ENCODE results near the gene USF3.

Gene USF3, protein sequence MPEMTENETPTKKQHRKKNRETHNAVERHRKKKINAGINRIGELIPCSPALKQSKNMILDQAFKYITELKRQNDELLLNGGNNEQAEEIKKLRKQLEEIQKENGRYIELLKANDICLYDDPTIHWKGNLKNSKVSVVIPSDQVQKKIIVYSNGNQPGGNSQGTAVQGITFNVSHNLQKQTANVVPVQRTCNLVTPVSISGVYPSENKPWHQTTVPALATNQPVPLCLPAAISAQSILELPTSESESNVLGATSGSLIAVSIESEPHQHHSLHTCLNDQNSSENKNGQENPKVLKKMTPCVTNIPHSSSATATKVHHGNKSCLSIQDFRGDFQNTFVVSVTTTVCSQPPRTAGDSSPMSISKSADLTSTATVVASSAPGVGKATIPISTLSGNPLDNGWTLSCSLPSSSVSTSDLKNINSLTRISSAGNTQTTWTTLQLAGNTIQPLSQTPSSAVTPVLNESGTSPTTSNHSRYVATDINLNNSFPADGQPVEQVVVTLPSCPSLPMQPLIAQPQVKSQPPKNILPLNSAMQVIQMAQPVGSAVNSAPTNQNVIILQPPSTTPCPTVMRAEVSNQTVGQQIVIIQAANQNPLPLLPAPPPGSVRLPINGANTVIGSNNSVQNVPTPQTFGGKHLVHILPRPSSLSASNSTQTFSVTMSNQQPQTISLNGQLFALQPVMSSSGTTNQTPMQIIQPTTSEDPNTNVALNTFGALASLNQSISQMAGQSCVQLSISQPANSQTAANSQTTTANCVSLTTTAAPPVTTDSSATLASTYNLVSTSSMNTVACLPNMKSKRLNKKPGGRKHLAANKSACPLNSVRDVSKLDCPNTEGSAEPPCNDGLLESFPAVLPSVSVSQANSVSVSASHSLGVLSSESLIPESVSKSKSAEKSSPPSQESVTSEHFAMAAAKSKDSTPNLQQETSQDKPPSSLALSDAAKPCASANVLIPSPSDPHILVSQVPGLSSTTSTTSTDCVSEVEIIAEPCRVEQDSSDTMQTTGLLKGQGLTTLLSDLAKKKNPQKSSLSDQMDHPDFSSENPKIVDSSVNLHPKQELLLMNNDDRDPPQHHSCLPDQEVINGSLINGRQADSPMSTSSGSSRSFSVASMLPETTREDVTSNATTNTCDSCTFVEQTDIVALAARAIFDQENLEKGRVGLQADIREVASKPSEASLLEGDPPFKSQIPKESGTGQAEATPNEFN (N-terminal part only)

DNA sequence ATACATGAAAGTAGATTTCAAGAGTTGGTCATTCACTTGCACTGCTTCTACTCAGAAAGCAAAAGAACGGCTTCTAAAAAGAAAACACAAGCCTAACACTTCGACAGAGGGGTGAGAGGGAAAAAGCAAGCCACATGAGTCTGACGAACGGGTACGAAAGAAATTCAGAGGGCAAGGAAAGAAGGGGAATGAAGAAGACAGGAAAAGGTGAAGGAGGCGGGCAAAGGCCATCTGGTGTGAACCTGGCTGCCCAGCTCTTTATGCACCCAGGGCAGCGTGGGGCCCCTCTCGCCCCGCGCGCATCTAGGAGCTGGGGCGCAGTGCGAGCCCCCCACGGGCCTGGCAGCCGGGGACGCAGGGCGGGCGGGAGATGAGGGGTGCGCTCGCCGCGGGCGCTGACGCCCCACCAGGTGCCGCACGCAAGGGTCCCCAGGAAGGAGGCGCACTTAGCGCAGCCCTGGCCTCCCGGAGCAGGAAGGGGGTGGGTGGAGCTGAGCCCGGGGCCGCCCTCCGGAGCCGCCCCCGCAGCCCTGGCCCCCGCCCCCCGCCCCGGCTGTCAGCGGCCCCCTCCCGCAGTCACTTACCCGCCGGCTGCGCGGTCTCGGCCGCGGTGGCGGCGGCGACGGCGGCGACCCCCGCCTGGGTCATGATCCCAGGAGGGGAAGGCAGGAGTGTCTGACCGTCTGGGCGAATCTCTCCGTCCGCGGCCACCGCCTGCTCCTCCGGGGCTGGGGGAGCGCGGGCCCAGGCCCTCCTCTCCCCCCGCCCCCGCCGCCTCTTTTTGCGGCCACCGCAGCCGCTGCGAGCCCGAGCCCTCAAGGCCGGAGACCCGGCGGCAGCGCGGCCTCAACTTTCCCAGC lies at the start of gene USF3:
USF3 (minus strand) TSS at position 857 of the 860 bp plus-strand sequence. CDS start 21,764 bp downstream, outside the sequence.
- peak; percentile 89 for DNase-seq

DNA sequence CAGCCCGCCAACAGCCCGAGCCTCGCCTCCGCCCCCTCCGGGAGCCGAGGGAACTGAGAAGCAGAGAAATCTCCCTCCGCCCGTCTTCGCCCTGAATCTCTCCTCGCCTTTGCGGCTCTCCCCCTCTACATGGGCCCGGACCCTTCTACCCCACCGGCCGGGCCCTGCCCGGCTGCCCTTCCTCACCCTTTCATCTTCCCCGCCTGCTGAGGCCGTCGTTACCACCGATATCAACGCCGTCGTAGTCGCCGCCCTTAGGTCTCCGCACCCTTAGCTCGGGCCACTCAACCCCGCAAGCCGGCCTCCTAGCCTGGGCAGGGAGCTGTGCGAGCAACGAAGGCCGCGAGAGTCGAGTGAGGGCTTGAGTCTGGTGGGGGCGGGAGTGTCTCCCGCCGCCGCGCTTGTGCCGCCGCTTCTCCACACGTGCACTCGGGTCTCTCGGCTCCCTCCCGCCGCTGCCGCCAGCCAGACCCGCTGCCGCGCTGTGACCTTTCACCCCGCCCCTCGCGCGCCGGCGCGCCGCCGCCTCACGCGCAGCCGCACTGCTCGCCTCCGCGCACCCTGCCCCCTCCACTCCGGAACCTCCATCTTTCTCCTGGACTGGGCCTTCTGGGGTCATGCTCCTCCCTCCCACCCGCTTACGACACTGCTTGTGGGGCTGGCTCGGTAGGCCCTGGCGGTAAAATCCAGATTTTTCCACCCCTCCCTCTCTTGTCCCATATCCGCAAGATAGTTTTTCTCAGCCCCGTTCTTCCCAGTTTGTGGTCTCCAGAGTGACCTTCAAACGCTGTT lies 49.5 kb upstream of the USF3 start, which contains the start of gene NAA50:
NAA50 (minus strand) TSS at position 494 of the 792 bp plus-strand sequence; CDS start at position 194, 300 bp downstream.
- peak; percentile 96 for DNase-seq

DNA sequence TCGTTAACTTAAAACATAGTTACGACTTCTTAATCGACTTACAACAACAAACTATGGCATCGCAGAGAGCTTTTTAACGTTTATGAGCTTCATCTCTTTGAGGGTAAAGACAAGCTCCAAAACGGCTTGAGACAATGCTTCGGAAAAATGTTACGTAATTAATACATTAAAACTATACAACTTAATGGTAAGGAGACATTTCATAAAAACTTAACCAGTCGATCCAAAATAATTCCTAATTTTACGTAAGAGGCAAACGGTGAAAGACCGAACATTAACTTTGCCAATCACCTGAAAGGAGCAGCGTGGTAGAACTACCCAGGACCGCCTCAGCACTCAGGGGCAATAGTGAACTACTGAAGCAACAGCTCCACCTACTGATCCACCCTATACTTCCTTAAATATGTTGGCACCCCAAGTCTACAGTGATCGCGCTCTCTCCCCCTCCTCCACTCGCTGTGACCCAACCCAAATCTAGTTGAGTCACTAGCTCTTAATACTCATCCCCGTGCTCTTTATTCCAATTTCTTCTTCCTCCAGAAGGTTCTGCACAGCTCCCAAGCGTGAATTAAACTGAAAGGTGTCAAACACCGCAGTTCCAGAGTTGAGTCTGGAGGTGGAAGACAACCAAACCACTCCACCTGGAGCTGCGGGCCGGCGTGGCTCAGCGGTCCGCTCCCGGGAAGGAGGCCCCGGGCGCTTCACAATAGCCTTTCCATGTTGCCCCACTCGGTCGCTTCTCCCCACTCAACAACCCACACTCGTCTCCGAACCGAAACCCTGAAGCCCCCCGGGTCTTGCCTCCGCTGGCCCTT lies 48.7 kb upstream of the USF3 start:
- peak; percentile 71 for DNase-seq

DNA sequence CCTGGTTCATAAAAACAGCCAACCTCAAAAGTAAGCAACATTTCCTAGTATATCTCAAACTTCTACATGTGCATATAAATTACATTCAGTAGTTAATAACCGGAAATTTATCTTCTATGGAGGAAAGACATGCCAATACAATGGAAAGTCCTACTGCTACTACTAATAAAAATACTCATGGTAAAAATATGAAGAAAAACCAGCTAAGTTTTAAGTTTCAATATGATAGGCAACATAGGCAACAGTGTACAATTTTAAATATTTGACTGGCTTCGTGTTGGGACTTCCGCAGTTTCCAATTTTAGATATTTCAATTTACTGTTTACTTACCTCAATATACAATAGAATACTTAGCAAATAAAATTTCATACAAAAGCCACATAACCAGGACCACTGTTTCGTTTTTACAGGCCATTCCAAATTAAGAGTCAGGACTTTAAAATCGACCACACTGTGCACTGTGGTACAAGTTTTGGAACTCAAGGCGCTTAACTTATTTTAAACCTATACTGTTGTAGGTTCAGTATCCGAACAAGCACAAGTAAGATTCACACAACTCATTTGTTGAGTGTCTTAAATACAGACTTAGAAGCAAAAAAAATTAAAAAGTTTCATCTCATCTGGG lies 46.7 kb upstream of the USF3 start:
- DNase-seq: no peak

DNA sequence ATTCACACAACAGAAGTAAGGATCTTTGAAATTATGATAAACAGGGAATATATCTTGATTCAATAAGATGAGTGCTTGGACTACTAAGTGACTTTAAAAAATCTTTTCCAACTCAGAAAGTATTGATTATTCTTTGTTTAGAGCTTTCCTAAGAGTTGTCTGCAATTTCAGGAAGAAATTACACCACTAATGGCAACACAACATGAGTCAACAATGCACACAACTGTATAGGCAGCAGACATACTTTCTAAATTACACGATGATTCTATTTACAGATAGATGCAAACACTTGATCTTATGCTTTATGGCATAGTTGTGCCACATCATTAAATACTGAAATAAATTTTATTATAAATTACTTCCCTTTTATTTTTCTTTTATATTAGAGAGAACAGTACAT lies 45.2 kb upstream of the USF3 start:
- no peak for DNase-seq

DNA sequence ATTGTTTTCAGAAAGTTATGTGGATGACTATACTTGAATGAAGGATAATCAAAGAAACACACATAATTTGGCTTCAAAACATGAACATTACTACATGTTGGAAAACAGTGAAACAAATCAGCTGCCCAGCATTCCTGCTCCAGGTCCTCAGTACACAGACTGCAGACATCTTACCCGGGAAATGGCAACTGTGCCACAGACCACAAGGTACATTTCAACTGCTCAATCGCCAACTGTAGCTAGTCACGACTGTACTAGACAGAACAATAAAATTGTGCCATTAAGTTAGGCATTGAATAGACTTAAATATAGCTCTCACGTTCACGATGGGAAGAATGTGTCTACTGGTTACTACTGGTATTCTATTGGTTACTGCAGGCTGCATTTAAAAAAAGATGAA lies 44.6 kb upstream of the USF3 start:
- no peak for DNase-seq

- DNase-seq: peak; percentile 36
These were observed 40.2 kb upstream of the USF3 start for GRCh38 chr3:113736548-113737089.

DNA sequence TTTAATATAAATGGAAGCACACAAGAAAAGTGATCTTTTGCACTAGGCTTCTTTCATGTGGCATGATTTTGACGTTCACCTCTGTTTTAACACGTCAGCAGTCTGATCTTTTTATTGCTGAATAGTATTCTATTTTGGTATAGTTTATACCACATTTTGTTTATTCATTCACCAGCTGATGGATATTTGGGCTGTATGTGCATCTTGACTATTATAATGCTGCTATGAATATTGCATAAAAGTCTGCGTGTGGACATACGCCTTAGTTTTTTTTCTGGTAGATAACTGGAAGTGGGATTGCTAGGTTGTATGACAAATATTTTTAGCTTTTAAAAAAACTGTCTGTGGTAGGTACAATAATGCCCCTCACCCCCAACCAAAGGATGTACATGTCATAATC lies 35.3 kb upstream of the USF3 start:
- no peak for DNase-seq

DNA sequence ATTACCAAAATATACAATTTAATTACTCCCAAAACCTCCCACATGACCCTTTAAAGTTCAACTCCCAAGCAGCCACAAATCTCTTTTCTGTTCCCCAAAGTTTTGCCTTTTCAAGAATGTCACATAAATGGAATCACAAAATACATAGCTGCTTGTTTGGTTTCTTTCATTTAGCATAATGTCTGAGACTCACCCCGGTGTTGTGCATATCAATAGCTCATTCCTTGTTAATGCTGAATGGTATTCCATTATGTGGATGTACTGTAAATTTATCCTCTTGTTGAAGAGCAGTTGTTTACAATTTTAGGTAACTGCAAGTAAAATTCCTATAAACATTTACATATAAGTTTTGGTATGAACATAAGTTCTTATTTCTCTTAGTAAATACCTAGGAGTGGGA lies 34.1 kb upstream of the USF3 start:
- no peak for DNase-seq

DNA sequence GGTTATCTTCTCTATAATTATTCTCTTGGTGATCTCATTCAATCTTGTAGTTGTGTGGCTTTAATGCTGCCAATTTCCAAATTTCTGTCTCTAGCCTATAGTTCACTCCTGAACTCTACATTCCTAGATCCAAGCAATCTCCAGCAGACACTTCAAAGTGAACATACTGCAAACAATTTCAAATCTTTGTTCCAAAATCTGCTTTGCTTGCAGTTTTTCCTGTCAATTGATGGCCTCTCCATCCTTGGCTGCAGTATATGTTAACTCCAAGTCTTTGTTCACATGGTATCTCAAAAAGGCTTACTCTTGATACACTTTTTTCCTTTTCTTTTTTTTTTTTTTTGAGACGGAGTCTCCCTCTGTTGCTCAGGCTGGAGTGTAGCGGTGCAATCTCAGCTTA lies 32.2 kb upstream of the USF3 start:
- no peak for DNase-seq

GRCh38 chr3:113721636-113722035 lies 25.2 kb upstream of the USF3 start:
- DNase-seq: no peak

GRCh38 chr3:113719758-113720157 lies 23.3 kb upstream of the USF3 start:
- DNase-seq: no peak

DNA sequence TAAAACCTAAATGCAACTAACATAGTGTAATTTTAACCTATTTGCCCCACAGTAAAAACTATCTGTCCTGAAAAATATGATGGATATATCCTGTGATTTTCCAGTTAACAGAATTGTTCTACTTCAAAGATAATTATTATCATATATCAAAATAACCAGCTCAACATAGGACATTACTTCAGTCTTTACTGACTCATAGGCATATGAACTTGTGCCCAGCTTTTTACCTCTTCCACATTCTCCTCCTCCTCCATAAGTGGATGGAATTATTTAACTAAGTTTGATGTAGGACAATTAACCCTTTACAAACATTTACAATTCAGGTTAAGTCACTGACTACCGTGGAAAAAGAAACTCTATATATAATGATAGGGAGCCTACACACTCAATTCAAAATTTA lies 22.9 kb upstream of the USF3 start:
- no peak for DNase-seq

- no peak for DNase-seq
These were observed 21.4 kb upstream of the USF3 start for GRCh38 chr3:113717818-113718217.

GRCh38 chr3:113717308-113717707 lies 20.9 kb upstream of the USF3 start:
- DNase-seq: no peak

GRCh38 chr3:113714702-113715101 lies 18.3 kb upstream of the USF3 start:
- no peak for DNase-seq

DNA sequence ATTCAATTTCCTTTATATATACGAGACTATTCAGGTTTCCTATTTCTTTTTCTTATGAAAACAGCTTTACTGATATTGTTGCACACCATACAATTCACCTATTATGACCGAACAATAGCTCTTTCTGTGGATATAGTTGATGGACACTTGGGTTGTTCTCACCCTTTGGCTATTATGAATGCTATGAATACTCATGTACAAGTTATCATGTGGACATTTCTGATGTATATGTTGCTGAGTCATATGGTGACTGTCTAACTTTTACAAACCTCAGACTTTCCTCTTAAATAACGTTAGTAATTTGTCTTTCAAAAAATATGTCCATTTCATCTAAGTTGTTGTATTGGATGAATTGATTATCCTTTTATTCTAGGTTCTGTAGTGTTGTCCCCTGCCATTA lies 15.7 kb upstream of the USF3 start:
- DNase-seq: no peak

GRCh38 chr3:113707835-113708234 lies 11.4 kb upstream of the USF3 start:
- no peak for DNase-seq

DNA sequence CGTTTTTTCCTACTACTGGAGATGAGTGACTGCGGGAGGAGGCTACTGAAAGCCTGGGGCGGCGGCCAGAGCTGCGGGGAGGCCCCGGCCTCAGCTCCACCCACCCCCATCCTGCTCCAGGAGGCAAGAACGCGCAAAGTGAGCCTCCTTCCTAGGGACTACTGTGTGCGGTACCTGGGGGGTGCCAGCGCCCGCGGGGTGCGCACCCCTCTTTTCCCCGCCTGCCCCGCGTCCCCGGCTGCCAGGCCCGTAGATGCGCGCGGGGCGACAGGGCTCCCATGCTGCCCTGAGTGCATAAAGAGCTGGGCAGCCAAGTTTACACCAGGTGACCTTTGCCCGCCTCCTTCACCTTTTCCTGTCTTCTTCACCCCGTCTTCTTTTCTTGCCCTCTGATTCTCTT lies 2.5 kb upstream of the USF3 start:
- peak; percentile 29 for DNase-seq

Measured in activated T-cell treated with anti-CD3 and anti-CD28 coated beads, Interleukin-2, amount 50 U/mL, for 1 hour (primary cell).